Measurements from ENCODE around the gene RASGRF1.
"Not testable (repeated sequence)": the region's sequence is repeated elsewhere in the genome, so short reads cannot be mapped to it uniquely, and the experiment has no call there.

RASGRF1 gene

DNA sequence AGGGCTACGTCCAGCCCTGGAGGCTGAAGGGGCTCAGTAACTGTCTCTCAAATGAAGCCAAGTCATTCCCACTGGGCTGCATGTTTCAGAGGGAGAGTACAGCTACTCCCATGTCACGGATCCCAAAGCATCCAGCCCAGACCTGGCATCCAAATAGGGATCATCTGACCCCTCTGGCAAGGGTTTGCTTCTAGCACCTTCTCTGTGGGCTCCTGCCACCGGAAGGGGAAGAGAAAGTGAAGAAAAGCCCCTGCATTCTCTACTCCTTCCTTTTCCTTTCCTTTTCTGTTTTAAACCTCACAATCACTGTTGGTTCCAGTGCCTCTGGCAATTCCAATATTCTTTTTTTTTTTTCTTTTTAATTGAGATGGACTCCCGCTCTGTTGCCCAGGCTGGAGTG lies 81.2 kb downstream of the RASGRF1 start:
- DNase-seq (ENCODE audit: low spot score) (no peak), FAIRE-seq (no peak)

DNA sequence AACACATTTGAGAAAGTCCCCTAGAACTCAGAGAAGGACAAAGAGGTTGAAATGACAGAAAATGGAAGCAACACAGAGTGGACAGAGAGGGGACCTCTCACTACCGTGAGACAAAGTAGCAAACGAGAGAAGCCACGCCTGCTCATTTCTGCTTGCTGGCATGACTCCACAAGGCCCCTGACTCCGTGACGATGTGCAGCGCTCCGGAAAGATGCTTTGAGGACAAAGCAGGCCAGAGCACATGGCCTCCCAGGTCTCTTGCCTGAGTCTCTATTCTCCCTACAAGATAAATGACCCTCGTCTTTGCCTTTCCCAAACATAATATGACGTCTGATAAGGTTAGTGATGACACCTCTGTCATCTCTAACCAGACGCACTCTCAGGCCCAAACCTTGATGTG lies 81.9 kb downstream of the RASGRF1 start:
- FAIRE-seq: no peak

DNA sequence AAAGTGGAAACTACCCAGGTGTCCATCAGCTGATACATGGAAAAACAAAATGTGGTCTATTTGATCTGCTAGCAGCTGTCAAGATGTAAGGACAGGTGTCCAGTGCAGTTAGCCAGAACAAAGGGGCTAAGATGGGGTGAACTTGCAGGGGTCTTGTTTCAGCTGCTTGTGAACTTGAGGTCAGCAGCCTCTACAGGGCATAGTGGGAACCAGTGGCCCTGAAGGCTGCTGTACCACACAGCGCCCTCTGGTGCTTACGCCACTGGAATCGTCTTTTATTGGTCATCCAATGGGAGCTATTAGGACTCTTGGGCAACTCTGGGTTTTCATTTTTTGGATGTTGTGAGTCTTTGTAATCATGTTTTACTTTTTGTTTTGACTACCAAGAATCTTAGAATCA lies 83.5 kb downstream of the RASGRF1 start:
- no peak for FAIRE-seq

More for the DNA sequence above, 81.9 kb downstream of the RASGRF1 start:
- DNase-seq (ENCODE audit: low spot score): no peak

DNA sequence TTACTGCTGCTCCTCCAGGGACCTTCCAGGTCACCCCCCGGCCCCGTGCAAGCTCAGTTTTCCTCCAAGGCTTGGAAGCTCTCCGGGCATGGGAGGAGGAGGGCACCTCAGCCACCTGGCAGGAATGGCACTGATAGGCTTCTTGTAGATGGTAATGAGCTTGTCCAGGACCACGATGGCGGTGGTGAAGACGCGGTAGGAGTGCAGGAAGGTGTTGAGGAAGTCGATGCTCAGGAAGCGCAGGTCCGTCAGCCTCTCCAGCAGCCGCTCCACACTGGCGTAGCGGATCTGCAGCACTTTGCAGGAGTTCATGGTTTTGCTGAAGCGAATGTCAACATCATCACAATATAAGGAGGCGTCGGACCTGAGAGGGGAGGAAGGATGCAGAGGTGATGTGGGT lies 84.5 kb downstream of the RASGRF1 start:
- no peak for FAIRE-seq

More for the DNA sequence above, 83.5 kb downstream of the RASGRF1 start:
- no peak for DNase-seq (ENCODE audit: low spot score)

DNA sequence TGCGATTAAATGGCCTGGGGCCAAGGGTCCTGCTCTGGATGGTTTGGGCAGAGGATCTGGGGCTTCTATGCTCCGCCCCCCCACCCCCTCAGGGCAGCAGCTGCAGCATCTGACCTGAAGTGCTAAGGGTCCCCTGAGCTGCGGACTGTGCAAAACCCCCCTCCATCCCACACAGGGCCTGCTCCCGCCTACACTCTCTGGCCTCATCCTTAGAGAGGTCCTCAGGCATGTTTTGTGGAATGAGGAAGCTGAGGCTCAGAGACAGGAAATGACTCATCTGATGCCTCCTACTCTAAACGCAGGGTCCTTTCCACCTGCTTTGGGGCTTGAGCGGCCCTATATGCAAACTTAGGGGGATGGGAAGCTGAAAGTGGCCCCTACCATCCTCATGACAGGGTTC lies 86.2 kb downstream of the RASGRF1 start:
- FAIRE-seq: no peak
- peak; percentile 87 for DNase-seq (ENCODE audit: low spot score)

More for the DNA sequence above, 84.5 kb downstream of the RASGRF1 start:
- no peak for DNase-seq (ENCODE audit: low spot score)

DNA sequence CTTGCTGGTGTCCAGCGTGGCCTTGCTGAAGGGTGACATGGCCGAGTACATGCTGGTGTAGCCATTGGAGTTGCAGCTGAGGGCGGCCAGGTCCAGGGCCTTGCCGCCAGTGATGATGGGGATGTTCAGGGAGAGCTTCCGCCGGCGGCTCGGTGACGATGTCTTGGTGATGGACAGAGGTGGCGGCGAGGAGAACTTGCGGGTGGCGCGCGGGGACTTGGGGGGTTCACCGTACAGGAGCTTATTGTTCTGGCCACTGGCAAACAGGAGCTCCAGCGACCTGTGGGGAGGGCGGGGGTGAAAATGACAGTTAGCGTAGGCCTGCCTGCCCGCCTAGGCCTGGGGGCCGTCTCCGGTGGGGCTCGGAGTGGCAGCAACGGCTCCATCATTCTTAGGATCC lies 86.7 kb downstream of the RASGRF1 start:
- DNase-seq (ENCODE audit: low spot score) (peak; percentile 36), FAIRE-seq (peak; percentile 17)

DNA sequence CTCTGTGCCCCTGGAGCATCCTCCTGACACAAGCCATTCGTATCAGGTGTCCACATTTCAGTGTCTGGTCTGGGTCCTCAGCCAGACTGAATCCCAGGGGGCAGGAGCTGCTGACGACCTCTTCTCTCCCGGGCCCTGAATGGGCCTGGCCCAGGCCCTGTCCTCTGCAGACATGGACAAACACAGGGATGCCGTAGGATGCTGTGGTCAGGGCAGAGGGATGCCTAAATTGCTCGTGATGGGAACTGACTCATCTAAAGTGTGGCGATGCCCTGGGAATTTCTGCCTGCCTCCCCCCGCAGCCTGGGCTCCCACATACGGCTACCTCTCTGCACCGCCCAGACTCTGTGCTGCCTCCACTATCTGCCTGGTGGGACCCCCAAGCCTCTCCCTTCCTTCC lies 87.3 kb downstream of the RASGRF1 start:
- FAIRE-seq: peak; percentile 63

DNA sequence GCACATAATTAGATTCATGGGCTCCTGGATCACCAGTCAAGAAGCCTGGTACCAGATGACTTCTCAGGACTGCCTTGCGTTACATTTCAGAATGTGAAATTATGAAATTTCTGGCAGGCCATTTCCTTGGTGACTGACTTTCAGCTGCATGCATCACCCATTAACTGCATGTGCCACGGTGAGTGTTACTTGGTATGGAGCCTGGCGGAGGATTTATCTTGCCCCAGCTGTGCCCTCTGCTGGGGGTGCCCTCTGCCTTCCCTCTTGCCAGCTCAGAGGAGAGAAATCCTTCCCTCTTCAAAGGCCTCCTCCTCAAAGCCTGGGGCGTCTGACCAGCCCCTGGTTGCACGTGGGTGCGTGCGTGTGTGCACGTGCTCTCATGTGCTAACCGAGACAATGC lies 88.0 kb downstream of the RASGRF1 start:
- FAIRE-seq: no peak
- DNase-seq (ENCODE audit: low spot score): peak; percentile 16

More for the DNA sequence above, 87.3 kb downstream of the RASGRF1 start:
- DNase-seq (ENCODE audit: low spot score): peak; percentile 68

DNA sequence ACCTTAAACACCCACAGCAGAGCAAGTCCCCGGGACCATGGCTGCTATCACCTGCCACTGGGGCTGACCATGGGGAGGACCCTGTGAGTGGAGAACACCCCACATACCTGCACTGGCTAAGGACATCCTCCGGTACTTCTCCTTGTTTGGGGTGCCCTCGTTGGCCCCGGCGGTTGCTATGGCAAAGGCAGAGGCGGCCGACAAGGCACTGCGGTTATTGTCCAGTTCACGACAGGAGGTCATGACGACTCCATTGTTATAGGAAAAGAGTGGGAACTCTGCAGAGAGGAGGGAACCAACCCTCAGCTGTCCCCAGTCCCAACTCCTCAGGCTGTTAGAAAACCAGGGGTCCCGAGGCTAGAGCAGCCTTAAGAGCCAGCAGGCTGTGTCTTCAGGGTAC lies 90.9 kb downstream of the RASGRF1 start:
- DNase-seq (ENCODE audit: low spot score) (no peak), FAIRE-seq (no peak)

DNA sequence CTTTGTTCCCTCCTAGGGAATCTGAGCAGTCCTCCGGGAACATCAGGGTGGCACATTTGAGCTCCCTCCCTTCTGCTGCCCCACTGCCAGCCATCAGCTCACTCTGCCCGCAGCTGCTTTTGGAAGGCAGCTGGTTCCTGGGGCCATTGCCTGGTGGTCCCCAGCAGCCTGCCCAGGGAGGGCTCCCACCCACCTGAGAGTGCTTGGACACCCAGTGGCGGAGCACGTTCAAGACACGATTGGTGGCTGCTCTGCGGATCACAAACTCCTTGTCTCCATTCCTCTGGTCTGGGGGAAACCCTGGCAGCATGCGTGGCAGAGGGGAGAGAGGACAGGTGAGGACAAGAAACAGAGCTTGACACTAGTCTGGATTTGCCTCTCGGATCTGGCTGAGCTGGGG lies 92.1 kb downstream of the RASGRF1 start:
- DNase-seq (ENCODE audit: low spot score): no peak
- no peak for FAIRE-seq

DNA sequence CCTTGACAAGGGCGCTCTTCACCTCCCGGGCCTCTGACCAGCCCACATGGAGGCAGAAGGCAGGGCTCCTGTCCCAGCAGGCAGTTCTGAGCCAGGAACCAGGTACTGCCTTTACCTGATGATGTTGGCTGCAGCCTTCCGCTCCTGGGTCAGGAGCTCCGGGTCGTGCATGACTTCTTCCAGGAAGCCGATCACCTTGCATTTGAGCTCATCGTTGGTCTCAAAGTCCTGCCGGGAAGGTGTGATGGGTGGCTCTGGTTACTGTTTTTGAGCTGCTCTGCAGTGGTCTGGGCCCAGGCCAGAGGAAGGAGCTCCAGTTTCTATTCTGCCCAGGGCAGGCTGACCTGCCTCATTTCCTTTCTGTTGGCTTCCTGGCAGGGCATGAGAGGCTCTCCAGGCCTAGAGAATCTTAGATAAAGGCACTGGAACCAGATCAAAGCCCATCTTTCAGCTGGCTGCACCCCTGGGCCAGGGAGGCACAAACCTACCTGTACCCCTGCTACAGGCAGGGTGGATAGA lies 92.5 kb downstream of the RASGRF1 start:
- DNase-seq (ENCODE audit: low spot score) (no peak), FAIRE-seq (no peak)

DNA sequence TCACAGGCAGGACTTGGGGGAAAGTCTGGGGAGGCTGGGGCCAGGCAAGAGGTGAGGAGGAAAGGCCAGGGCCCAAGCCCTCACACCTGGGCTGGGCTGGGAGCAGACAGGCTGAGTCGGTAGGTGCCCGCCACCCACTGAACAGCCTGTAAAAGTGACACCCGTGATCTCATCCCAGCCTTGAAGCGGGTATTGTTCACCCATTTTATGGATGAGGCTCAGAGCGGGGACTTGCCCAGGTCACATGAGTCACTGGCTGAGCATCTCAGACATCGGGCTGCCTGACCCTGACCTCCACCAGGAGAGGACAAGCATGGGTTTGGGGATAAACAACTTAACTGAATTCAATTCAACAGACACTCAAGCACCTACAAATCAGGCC lies 93.7 kb downstream of the RASGRF1 start:
- peak; percentile 75 for FAIRE-seq
- DNase-seq (ENCODE audit: low spot score): peak; percentile 72

DNA sequence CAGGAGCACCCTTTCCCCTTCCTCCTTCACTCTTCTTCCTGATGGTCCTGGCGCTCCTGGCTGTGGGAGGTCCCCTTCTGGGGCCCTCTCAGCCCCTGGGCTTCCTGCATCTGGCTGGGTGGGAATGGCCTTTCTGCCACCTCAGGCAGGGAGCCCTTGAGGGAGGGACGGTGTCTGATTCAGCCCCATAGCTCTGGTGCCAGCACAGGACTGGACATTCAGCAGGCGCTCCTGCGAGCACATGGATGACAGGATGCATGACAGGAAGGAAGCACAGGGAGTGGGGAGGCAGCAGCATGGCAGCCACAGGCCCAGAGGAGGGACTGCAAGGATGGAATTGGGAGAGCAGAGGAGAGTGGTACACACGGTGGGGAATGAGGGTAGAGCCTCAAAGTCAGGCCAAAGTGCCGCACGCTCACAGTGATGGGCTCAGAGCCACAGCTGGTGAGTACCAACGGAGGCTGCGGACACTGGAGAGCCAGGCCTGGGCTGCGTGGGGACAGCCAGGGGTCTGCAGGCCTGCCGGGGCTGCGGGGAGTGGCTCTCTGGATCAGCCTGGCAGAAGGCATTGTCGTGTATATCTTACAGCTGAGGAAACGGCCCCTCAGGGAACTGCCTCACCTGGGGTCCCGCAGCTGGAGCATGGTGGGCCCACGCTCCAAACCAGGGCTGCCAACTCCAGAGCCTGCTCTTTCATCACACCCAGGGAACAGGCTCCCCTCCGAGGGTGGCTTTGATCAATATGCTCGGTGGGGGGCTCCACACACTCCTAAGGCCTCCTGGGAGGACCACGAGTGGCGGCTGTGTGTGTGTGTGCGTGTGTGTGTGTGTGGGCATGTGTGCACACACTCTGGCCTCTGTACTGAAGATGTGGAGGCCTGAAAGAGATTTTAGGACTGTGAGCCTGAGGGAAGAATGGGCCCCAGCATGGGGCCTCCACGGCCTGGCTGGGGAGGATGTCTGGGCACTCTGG lies 94.4 kb downstream of the RASGRF1 start:
- FAIRE-seq (peak; percentile 82), DNase-seq (ENCODE audit: low spot score) (no peak)

DNA sequence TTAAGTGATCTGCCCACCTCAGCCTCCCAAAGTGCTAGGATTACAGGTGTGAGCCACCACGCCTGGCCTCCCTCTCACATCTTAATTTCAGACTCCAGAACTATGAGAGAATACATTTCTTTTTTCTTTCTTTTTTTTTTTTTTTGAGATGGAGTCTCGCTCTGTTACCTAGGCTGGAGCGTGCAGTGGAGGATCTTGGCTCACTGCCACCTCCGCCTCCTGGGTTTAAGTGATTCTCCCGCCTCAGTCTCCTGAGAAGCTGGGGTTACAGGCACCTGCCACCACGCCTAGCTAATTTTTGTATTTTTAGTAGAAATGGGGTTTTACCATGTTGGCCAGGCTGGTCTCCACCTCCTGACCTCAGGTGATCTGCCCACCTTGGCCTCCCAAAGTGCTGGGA lies 95.4 kb downstream of the RASGRF1 start:
- FAIRE-seq; DNase-seq (ENCODE audit: low spot score): not testable (repeated sequence)

DNA sequence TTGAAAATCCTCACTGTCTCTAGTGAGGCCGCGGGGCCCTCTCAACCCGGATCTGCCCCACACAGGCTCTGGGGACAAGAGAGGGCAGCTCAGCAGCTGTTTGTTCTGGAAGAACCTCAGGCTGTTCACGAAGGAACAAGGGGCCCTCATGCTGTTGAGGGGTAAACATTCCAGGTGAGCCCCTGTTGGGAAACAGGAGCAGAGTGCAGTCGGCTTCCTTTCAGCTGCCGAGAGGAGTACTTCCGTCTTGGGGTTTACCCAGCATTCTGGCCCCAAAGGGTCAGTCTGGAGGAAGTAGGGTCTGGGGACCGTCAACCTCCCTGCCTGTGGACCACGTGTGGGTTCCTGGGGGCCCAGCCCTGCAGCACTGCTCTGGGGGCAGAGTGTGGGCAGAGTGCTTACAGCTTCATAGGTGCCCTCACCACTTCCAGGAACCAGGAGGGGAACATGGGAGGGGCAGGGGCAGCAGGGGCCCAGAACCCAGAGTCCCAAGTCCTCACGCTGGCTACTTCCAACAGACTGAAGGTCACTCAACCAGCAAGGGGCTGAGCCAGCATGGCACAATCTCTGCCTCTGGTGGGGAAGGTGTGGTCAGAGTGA lies 96.5 kb downstream of the RASGRF1 start:
- FAIRE-seq (no peak), DNase-seq (ENCODE audit: low spot score) (no peak)

DNA sequence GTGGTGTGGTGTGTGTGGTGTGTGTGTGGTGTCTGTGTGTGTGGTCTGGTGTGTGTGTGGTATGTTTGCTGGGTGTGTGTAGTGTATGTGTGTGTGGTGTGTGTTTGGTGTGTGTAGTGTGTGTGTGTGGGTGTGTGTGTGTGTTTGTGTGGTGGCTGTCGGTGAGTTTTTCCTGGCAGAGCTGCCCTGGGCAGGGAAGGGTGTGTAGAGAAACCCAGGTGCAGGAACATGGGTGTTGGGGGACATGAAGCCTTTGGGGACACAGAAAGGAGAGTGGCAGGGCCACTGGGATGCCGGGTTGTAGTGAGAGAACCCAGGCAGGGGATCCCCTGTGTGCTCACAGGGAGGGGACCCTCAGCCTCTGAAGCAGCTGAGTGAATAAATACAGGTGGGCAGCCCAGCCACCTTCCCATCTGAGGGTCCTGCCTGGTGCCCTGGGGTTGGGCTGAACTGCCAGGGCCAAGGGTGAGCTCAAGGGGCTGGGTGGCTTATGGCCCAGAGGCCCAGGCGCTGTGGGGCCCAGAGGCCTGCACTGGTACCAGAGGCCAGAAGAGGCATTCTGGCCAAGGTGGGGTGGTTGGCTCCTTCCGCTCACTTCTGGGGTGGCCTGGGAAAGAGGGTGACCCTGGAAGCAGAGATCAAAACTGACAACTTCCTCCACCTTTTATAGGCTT lies 97.2 kb downstream of the RASGRF1 start:
- DNase-seq (ENCODE audit: low spot score): no peak
- FAIRE-seq: no peak

DNA sequence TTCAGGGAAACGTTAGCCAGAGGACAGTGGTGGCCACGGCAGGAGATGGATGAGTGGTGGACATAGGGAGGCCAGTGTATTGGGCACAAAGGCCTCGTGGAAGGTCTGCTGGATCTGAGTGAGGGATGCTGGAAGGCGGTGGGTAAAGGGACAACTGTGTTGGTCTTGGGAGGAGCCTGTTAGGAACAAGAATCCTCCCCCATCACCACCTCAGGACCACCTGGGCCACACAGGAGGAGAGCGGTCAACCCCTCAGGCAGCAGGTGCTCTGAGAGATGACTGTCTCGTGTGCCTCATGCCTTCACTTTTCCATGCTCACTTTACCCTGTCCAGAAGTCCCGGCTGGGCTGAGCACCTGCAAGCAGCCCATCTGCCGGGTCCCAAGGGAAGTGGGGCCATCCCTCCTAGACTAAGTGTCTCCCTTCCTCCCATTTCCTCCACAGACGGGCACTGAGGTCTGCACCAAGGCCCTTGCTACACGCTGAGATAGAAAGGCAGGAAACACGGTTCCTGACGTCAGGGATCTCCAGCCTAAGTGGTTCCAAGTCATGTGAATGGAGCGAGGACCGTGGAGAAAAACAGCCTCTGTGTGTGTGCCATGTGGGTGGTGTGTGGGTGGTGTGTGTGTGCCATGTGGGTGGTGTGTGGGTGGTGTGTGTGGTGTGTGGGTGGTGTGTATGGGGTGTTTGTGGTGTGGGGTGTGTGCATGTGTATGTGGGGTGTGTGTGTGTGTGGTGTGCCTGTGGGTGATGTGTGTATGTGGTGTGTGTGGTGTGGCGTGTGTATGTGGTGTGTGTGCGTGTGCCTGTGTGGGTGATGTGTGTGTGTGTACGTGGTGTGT lies 97.9 kb downstream of the RASGRF1 start:
- DNase-seq (ENCODE audit: low spot score) (no peak), FAIRE-seq (peak; percentile 99)

DNA sequence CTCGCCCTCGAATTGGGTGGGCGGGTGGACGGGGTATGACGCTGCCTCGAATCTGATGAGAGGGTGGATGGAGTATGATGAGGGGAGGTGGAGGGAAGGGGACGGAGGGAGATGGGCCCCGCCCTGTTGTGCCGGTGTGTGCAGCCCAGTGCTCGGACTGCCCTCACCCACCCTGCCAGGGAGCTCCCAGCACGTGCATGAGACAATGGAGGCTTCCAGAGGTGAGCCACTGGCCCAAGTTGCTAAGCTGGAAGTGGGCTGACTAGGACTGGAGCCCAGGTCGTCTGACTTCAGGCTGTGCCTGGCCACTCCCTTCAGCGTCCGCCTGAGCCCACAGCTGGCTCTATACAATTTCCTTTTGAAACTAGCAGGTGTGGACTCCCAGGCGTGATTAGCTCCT lies 98.7 kb downstream of the RASGRF1 start:
- no peak for DNase-seq (ENCODE audit: low spot score)
- FAIRE-seq: no peak

DNA sequence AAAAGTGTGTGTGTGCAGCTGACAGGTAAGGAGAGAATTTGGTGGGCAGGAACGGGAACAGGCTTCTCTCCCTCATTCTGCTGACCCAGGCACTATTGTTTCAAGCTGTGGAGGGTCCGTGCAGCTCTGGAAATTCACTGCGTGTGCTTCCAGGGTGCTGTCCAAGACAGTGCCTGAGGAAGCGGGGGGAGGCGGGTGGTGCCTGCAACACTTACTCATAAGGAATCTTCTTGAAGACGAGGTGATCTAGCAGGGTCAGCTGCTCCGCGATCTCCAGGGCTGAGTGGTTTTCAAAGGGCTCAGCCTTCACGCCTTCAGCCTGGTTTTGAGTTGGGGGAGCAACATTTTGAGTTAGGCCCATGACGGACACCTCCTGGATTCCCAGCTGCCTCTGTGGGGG lies 99.1 kb downstream of the RASGRF1 start:
- DNase-seq (ENCODE audit: low spot score): no peak
- no peak for FAIRE-seq

DNA sequence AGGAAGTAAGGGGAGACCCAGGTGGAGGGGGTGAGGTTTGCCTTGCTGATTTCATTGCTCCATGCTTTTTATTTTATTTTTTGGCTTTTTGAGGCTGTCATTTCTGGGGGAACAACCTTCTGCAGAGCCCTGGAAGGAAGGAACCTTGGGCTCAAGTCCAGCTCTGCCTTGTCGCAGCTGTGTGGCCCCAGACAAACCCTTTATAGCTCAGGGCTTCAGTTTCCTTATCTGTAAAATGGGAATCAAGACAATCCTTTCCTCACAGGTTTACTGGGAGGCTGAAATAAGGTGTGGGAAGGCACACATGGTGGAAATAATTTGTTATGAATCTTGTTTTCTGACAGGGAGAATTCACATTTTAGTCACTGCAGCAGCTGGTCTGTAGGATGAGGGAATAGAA lies 100.3 kb downstream of the RASGRF1 start:
- DNase-seq (ENCODE audit: low spot score) (no peak), FAIRE-seq (no peak)

DNA sequence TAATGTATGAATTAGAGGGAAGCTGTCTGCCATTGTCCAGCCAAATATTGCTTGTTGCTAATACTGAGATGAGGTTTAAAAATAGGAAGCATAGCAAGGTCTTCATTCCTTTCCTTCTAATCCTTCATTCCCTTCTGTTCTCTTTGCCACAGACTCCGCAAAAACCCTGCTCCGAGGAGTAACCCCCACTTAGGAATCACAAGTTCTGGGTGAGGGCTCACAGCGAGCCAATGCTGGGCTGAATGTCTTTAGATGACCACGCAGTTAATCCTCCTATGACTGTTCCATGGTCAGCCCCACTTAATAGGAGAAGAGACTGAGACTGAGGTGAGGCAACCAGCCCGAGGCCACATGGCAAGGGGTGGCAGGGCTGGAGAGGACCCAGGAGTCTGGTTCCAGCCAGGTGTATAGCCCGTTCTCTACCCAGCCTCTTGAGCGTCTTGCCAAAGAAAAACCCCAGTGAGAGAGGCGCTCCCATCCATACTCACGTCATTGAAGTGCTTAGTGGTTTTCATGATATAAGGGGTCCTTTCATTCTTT lies 100.8 kb downstream of the RASGRF1 start:
- DNase-seq (ENCODE audit: low spot score) (no peak), FAIRE-seq (no peak)
